RPMI7951 (cell line): ENCODE measurements around the gene PAK2. TPM values are rescaled to one million over a fixed set of nuclear protein-coding genes. Genes with fewer than 3 reads are reported as not detected.
"Not testable (repeated sequence)": the region's sequence is repeated elsewhere in the genome, so short reads cannot be mapped to it uniquely, and the experiment has no call there.

Experiments
- DNase-seq: peaks from one replicate; pipeline ENCODE4 v3.0.0-alpha.2; 2012; ENCODE audit warnings: low read depth
- total RNA-seq: library from RNA; depleted of rRNA; stranded (reverse); fragments of >200 nt; shearing (Covaris generic); gene quantifications from 2 replicates; pipeline ENCODE4 v1.2.3, GENCODE V29; 2014

PAK2 gene
- total RNA-seq, 1 experiment from 2014 or later, result 45.5 TPM

DNA sequence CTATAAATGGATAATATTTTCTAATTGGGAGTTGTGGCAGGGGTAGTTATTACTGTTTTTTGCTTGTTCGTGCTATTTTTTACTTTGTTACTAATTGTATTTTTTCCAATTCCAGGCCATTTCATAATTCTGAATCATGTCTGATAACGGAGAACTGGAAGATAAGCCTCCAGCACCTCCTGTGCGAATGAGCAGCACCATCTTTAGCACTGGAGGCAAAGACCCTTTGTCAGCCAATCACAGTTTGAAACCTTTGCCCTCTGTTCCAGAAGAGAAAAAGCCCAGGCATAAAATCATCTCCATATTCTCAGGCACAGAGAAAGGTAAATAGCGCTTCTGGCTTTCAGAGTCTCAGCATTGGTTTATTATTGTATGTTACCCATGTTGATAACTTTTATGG is 42.9 kb downstream of the PAK2 start:
- DNase-seq, result no peak

DNA sequence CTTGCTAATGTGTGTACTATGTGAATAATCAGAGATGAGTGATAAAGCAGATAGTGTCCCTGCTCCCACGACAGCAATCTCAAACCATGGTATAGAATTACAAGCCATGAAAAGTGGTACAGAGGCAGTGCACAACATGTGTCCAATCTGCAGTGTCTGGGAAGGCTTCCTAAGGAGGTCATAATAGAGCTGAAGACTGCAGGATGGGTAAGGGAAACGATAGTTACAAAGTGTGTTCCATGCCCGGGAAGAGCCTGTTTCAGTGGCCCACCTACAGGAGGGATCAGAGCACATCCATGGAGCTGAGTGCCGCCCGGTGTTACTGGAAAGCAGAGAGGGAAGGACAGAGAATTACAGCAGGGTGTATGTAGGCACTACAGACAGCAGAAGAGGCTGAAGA is 48.9 kb downstream of the PAK2 start:
- DNase-seq, result no peak

DNA sequence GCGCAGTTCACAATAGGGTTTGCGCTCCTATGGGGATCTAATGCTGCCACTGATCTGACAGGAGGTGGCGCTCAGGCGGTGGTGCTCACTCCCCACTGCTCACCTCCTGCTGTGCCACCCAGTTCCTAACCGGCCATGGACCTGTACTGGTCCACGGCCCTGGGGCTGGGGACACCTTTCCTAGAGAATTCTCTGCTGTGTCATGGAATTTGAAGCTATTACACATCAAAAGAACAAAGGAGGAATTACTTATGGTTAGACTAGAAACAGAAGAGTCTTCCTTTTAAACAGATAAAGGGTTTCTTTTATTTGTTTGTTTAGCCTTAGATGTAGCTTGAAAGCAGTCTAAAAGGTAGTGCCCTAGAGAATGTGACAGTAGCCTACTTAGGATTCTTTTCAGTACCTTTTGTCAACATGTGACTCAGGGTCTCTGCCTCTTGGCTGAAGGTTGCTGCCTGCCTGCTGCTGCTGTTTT is 50.3 kb downstream of the PAK2 start:
- DNase-seq, result no peak

DNA sequence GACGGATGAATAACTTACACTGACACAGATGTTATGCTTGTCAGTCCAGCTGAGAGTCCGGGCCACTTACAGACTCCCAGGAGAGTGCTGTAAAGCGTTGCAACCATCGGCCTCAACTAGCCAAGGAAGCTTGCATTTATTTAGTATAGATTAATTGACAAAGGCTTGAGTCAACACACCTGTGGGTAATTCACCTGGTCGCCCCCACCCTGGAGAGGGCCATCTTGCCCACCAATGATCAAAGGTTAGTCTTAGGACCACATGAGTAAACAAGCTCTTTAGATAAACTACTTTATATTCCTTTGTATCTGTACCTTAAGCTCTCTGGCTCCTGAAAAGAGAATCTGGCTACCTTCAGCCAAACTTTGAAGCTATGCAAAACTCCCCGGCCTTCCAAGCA is 51.0 kb downstream of the PAK2 start:
- no peak for DNase-seq

DNA sequence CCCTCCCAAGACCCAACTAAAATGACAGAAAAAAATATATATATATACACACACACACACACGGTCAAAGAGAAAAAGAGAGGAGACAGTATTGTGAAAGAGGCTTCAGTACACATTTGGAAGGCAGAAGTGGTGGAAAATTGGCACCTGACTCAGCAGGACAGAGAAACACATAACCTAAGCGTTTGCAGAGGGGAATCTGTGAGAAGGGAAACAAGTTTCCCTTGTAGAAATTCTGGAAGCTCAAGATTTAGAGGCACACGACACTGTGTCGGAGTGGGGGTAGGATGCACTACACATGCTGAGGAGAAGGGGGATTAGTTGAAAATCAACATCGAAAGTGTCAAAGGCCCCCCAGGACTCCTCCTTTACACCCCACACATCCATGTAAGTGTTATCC is 53.1 kb downstream of the PAK2 start:
- no peak for DNase-seq

DNA sequence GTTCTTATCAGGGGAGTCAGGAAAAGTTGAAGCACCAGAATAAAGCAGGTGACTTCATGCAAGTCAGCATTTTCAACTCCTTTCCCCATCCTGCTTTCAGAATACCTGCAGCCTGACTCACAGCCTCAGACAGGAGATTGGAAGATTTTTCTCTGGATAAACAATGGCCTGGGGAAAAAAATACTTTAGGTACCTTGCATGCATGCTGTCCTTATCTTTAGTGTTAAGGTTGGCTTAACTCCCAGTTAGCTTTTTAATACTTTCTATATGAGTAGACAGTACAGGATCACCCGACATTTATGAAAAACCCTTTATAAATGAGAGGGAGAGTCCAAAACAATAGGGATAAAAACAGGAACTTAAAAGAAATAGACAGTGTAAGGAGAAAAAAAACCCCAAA is 53.6 kb downstream of the PAK2 start:
- DNase-seq, result peak; percentile 88

DNA sequence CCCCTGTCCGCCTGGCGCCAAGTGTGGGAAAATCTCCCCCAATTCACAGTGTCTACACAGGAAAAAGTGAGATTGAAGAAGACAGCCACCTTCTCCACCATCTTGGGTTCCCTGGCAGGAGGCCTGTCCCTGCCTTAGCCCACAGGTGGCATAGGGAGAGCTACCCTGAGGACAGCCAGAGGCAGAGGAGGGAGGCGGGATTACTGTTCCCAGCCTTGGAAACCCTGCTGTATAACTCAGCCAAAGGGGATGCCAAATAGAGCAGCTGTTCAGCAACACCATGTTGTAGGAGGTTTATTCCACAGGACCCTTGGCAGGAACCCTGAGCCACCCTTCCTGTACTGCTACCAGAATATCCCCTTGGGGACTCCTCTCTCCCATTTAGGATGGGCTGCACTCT is 54.8 kb downstream of the PAK2 start:
- DNase-seq, result no peak

DNA sequence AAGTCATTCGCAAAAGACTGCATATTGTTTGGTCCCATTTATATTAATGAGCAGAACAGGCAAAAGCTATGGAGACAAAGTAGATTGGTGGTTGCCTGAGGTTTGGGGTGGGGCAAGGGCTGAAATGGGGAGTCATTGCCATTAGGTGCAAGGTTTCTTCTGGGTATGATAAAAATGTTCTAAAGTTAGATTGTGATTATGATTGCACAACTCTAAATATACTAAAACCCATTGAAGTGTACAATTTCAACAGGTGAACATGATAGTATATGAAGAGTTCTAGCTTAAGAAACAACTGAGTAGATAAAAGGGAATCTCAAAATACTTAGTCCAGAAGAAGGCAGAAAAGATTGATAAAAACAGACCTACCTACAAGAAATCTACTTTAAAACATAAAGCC is 56.7 kb downstream of the PAK2 start:
- DNase-seq, result no peak

DNA sequence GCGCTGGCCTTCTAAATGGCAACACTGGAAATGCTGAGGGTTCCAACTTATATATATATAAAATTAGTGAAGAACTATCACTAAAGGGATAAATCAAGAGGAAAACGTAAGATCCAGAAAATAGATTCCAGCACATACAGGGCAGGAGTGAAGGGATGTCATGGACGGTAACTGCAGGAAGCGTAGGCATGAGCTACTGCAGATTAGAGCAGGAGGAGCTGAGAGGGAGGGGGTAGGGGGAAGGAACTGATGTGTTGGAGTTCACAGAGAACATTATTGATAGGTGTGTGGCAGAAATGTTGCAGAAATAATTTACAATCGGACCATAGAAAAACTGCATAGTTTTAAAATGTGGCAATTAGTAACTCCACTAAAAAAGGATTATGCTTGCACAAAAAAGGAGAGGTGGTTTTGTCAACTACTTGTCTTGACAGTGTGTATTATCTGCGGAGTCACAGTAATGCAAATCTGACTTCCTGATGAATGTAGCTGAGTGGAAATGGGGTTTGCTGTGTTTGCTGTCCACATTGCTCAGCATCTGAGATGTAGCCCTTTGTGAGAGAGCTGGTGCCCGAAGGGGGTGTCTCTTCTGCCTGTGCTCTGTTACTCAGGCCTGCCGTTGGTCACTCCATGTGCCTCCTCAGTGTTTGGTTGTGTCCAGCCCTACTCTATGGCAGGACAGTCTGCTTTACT is 61.2 kb downstream of the PAK2 start:
- no peak for DNase-seq

DNA sequence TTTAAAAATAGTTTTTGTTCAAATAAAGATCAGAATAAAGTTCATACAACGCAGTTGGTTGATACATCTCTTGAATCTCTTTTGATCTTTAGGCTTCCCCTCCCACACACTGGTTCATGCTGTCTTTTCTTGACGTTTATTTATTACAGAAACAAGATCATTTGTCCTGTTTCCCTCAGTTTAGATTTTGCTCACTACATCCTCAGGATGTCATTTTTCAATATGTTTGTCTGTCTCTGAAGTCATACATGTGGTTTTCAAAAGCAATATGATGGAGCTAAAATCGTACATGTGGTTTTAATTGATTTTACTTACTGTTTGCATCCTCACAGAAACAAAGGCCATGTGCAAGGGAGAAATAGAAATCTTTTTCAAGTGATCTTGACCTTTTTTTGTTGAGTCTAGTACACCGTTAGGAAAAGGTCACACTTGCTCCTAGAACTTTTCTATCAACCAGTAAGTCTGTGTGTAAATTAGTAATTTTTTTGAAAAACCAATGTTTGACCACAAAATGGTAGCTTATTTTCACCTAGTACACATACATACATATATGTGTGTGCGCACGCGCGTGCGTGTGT is 64.3 kb downstream of the PAK2 start:
- DNase-seq, result no peak

DNA sequence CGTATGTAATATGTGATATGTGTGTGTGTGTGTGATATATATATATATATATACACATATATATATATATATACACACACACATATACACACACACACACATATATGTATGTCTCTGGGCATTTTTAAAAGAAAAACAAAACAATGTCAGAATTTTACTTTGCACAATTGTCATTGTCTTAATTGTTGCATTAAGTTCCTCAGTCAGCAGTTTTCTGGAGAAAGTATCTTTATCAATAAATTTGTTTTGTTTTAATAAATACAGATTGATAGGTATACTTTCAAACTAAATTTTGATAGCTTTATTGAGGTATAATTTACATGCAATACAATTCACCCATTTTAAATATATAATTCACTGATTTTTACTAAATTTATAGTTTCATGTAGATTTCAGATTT is 65.1 kb downstream of the PAK2 start:
- no peak for DNase-seq

DNA sequence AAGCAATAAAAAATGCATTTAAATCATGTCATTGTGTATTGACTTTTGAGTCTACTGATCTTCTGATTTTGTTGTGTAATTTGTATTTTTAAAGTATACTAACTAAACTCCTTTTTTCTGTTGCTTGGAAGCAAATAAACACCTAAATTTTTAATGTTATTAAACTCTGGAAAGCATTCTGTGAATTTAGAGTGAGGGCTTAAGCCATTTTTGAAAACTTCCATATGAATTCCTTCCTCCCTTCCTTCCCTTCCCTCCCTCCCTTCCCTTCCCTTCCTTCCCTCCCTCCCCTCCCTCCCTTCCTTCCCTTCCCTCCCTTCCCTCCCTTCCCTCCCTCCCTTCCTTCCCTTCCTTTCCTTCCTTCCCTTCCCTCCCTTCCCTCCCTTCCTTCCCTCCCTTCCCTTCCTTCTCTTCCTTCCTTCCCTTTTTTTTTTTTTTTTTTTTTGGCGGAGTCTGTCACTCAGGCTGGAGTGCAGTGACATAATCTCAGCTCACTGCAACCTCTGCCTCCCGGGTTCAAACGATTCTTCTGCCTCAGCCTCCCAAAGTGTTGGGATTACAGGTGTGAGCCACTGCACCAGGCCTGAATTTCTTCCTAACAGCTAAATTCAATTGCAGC is 71.4 kb downstream of the PAK2 start:
- no peak for DNase-seq

DNA sequence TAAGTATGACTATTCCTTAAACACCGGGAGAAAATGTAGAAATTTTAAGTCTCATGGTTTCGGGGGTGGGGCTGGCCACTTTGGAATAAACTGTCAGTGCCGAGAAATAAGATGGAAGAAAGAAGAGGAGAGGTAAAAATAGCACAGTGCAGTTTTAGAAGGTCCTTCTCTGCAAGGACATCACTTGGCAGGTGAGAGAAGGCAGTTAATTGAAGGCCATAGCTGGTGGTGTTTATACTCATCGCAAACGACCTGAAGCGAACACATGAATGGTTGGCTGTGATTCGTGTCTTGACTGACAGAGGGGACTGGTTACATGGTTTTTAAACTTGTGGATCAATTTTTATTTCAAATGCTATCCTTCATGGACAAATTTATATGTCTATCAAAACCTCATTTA is 73.2 kb downstream of the PAK2 start:
- DNase-seq, result no peak

DNA sequence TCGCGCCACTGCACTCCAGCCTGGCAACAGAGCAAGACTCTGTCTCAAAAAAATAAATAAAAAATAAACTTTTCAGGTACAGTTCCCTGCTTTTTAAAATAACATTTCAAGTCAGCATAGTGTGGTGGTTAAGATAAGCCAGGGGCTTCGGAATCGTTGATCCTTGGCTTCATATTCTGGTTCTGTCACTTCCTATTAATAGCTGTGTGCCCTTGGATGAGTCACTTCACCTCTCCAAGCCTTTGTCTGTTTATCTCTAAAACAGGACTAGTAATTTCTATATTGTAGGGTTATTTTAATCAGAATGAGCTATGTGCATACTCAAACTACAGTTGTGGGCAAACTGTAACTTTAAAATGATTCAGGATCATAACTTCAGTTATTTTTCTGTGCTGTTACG is 74.2 kb downstream of the PAK2 start:
- peak; percentile 8 for DNase-seq

DNA sequence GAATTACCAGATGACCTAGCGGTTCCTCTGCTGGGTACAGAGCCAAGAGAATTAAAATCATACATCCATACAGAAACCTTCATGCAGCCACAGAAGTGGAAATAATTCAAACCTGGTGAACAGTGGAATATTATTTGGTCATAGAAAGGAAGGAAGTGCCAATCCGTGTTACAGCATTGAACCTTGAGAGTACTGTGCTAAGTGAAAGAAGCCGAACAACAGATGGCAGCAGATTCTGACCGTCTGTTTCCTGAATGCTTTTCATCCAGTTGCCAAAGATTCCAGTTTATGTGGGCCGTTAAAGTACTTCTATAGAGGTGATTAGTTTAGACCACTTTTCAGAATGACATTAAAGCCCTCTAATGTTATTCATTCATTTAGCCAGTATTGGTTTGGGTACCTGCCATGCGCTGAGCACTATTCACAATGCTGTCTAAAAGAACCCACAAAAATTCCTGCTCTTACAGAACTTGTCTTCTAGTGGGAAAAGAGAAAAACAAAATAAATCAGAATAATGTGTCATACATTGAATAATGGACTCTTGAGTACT is 82.2 kb downstream of the PAK2 start:
- DNase-seq, result no peak

DNA sequence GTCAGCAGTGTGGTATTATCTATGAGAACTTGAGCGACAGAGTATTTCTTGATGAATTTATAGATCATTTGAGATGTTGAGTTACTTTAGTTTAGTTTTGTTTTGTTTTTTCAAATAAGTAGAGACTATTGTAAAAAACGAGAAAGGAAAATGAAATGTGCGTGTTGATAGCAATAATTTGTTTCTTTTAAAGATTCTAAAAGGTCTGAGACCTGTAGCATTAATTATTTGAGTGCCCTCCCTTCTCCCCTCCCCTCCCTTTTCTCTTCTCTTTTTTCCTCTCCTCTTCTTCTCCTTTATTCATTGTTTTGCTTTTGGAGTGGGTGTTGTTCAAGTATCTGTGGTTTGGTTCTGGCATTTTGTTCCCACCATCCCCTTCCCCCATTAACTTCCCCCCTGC is 90.0 kb downstream of the PAK2 start:
- not testable (repeated sequence) for DNase-seq

DNA sequence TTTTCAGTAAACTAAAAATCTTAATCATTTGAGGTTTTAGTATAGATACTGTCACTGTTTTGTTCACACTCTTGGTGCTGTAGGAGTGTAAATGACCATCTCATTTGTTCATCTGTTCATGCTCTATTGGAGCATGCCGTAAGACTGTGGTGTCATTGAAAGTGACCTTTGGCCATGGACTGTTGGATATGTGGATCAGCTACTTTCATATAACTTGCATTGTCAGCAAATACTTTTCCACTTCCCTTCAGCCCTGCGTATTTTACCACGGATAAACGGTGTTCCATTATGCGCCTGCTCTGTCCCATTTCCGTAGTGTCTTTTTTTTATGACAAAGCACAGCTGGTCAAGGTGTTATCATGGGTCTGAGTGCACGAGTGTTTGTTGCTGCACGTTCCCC is 95.4 kb downstream of the PAK2 start:
- no peak for DNase-seq

DNA sequence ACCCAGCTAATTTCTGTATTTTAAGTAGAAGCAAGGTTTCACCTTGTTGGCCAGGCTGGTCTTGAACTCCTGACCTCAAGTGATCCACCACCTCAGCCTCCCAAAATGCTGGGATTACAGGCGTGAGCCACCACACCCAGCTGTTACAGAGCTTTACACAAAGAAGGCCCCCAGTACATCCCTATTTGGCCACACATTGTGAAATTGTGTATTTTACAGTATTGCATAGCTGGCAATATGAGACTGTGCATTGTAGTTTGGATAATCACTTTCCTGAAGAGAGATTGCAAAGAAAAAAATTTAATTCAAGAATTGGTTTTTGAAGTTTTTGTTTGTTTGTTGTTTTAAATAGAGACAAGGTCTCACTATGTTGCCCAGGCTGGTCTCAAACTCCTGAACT is 97.0 kb downstream of the PAK2 start:
- not testable (repeated sequence) for DNase-seq

DNA sequence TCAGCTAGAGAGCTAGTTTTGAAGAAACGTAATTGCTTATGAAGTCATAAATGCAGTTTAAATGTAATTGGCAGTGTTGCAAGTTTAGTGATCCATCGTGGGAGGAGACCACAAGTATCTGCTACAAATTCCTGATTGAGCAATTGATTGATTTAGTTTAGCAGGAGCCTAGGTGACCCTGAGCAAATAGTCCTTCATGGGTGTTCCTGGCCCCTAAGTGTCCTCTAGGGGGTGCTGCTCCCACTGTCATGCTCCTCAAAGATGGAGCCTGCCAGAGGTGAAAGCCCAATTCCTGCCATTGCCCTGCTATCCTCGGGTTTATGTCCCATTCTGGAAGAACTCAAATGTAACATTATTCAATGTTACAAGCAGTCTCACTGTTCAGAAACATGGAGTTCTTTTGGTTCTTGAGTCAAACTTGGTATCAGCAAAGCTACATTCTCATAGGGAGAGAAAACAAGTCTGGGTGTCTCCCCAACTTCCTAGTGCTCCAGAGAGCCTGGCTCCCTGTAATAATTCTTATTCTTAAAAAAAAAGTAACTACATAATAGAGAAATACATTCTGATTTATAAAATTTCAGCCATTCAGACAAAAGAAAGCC is 98.3 kb downstream of the PAK2 start:
- peak; percentile 68 for DNase-seq

DNA sequence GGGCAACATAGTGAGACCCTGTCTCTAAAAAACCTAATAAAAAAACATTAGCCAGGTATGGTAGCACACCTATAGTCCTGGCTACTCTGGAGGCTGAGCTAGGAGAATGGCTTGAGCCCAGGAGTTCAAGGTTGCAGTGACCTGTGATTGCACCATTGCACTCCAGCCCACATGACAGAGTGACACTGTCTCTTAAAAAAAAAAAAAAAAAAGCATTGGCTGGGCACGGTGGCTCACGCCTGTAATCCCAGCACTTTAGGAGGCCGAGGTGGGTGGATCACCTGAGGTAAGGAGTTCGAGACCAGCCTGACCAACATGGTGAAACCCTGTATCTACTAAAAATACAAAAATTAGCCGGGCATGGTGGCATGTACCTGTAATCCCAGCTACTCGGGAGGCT is 99.7 kb downstream of the PAK2 start:
- not testable (repeated sequence) for DNase-seq

DNA sequence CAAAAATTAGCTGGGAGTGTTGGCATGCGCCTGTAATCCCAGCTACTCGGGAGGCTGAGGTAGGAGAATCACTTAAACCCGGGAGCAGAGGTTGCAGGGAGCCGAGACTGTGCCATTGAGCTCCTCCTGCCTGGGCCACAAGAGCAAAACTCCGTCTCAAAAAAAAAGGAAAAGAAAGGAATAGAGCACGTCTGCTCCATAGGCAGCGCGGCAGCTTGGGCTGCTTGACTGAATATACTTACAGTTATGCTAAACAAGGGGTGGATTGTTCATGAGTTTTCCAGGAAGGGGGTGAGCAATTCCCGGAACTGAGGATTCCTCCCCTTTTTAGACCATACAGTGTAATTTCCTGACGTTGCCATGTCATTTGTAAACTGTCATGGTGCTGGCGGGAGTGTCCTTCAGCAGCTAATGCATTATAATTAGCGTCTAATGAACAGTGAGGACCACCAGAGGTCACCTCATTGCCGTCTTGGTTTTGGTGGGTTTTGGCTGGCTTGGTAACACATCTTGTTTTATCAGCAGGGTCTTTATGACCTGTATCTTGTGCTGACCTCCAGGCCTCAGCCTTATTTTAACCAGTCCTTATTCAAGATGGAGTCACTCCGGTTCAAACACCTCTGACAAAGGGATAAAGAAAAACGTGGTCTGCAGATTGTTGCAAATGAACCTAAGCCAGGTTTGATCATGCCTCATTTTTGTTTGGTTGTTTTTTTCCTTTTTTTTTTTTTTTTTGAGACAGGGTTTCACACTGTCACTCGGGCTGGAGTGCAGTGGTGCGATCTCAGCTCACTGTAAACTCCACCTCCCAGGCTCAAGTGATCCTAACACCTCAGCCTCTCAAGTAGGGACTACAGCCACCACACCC is 103.1 kb downstream of the PAK2 start:
- DNase-seq, result peak; percentile 58
